ENCODE data around the gene DBNDD1. TPM values are rescaled to one million over a fixed set of nuclear protein-coding genes. Genes with fewer than 3 reads are reported as not detected.
A peak's percentile ranks its signal among the peaks of the same experiment; 100 is the strongest.

Gene DBNDD1
- total RNA-seq, 1 donor from 2014 or later = 7.0 TPM

- no peak for ATAC-seq
- TF ChIP-seq CTCF (IDR thresholded peaks at IDR 0.05) = no peak
- H3K4me3 ChIP-seq = no peak overlapping the region
- DNase-seq = no peak
- H3K4me1 ChIP-seq = no peaks in the 10 kb centered on the region
- H3K27ac ChIP-seq = no peak overlapping the region
- no peaks in the 10 kb centered on the region for H3K9me3 ChIP-seq
- H3K27me3 ChIP-seq = no peaks in the 10 kb centered on the region
- H3K36me3 ChIP-seq = no peaks in the 10 kb centered on the region
- intact Hi-C loops (cut with DNase I) = no loop called here
Observed at GRCh38 chr16:90012991-90013745, 6.1 kb downstream of the DBNDD1 start.

- H3K4me3 ChIP-seq = no peak overlapping the region
- no peaks in the 10 kb centered on the region for H3K36me3 ChIP-seq
- DNase-seq (no peak), ATAC-seq (no peak)
- no peak for TF ChIP-seq CTCF (IDR thresholded peaks at IDR 0.05)
- H3K27ac ChIP-seq = no peak overlapping the region
- intact Hi-C loops (cut with DNase I) = no loop called here
- H3K27me3 ChIP-seq = no peaks in the 10 kb centered on the region
- no peaks in the 10 kb centered on the region for H3K9me3 ChIP-seq
- no peaks in the 10 kb centered on the region for H3K4me1 ChIP-seq
Observed at GRCh38 chr16:90011908-90012501, 7.3 kb downstream of the DBNDD1 start.

- Histone ChIP-seq H3K9me3 (no peaks in the 10 kb centered on the region), H3K27ac (no peak overlapping the region), H3K4me1 (no peaks in the 10 kb centered on the region), H3K27me3 (no peaks in the 10 kb centered on the region), H3K4me3 (no peak overlapping the region), H3K36me3 (no peaks in the 10 kb centered on the region)
- DNase-seq = no peak
- no peak for ATAC-seq
- intact Hi-C loops (cut with DNase I) = no loop called here
- TF ChIP-seq CTCF (IDR thresholded peaks at IDR 0.05) = no peak
Observed at GRCh38 chr16:90011508-90011819, 7.8 kb downstream of the DBNDD1 start.

GRCh38 chr16:90010676-90011507, 8.4 kb downstream of the DBNDD1 start:
- no peaks in the 10 kb centered on the region for H3K36me3 ChIP-seq
- no peak overlapping the region for H3K4me3 ChIP-seq
- intact Hi-C loops (cut with DNase I) = no loop called here
- no peak for ATAC-seq
- TF ChIP-seq CTCF (IDR thresholded peaks at IDR 0.05) = no peak
- H3K4me1 ChIP-seq = no peaks in the 10 kb centered on the region
- no peak overlapping the region for H3K27ac ChIP-seq
- no peaks in the 10 kb centered on the region for H3K27me3 ChIP-seq
- no peak for DNase-seq
- H3K9me3 ChIP-seq = no peaks in the 10 kb centered on the region

- ATAC-seq (peak; percentile 7), DNase-seq (no peak)
- Histone ChIP-seq H3K27ac (no peak overlapping the region), H3K4me1 (no peaks in the 10 kb centered on the region), H3K4me3 (no peak overlapping the region), H3K9me3 (no peaks in the 10 kb centered on the region), H3K36me3 (no peaks in the 10 kb centered on the region), H3K27me3 (no peaks in the 10 kb centered on the region)
- no peak for TF ChIP-seq CTCF (IDR thresholded peaks at IDR 0.05)
- intact Hi-C loops (cut with DNase I) = no loop called here
Observed at GRCh38 chr16:90009172-90009899, 9.9 kb downstream of the DBNDD1 start.
